Measurements from ENCODE around the gene NTN4.

DNA sequence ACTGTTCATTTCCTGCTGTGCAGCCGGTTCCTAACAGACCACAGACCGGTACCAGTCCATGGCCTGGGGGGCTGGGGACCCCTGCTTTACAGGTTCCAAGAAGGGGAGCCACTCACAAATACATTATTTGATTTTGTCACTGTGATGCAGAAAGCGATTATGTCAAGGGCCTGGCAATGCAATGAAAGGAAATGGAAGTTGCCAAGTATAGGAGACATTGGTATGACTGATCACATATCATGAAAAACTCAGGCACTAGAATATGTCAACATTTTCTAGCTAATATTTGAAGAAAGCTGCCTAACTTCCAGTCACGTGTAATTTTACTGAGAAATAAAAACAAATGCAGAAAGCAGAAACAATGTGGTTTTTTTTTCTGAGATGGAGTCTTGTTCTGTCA lies 170.4 kb downstream of the NTN4 start:
- TF ChIP-seq POLR2A (IDR thresholded peaks at IDR 0.05) = no peak
- no peak for TF ChIP-seq CTCF (IDR thresholded peaks at IDR 0.05)
